AG04449 (cell line): ENCODE measurements around the gene LARGE2.

ENCODE experiments used
- CTCF ChIA-PET: fragments of 350-600 bp; formaldehyde crosslinking; extraction: SDS; loops from one replicate; lab custom pipeline; 2021; ENCODE audit warnings: antibody characterized with exemption; lab: Yijun Ruan, JAX
- POLR2A ChIA-PET: fragments of 400-600, 350-600 bp; formaldehyde crosslinking; extraction: SDS; loops from one replicate; lab custom pipeline; 2020; ENCODE audit warnings: antibody characterized with exemption, inconsistent platforms; lab: Yijun Ruan, JAX
- DNase-seq: peaks from one replicate; pipeline ENCODE4 v3.0.0-alpha.2; 2010; ENCODE audit warnings: low read depth, low spot score
- H3K4me3 ChIP-seq: 2 replicates; pipeline ENCODE4 v1.5.1; 2011; ENCODE audit warnings: low read depth, mild to moderate bottlenecking, control low read depth, low read length
- TF ChIP-seq, protein P1 (sequence below): IDR thresholded peaks from one replicate; pipeline ENCODE4 v1.5.1; 2011; ENCODE audit warnings: mild to moderate bottlenecking, moderate library complexity, low read length, control low read depth, inconsistent platforms; ENCODE audit not compliant: insufficient read depth; ENCODE audit errors: missing control alignments

LARGE2 gene

DNA sequence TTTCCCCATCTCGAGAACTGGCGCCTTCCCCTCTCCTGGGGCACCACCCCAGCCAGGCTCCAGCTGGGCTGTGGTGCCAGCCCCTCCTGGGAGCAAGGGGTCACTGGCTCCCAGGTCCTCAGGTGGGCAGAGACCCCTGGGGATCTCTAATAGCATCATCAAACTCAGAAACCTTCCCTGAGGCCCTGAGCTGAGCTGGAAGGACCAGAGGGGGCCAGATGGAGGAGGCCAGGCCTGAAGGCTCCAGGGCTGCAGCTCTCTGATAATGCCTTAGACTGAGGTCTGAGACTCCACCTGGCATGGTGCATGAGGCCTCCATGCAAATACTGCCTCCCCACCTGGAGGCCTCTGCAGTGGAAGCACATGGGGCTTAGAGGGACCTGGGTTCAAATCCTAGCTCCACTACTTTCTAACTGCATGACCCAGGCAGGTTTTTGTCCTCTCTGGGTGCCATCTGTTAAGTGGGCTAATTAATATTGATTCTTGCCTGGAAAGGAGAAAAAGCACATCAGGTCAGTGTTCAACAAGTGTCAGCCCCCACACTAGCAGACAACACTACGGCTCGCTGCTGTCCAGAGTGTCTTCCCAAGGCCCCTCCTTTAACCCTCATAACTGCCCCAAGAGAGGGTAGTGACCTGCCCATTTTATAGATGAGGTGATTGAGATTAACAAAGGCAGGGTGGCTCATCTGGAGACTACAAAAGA is 35.5 kb upstream of the LARGE2 start:
- H3K4me3 ChIP-seq, result no peak overlapping the region
- ChIA-PET POLR2A (interaction anchor here (1.0 kb wide), 1 partner anchor 27 kb away, joined by 3 read pairs; no protein-coding TSS in a partner anchor), CTCF (interaction anchor here (5.7 kb wide), 1 partner anchor 14 kb away, joined by 27 read pairs; no protein-coding TSS in a partner anchor)
- DNase-seq, result no peak
- TF ChIP-seq, protein P1, sequence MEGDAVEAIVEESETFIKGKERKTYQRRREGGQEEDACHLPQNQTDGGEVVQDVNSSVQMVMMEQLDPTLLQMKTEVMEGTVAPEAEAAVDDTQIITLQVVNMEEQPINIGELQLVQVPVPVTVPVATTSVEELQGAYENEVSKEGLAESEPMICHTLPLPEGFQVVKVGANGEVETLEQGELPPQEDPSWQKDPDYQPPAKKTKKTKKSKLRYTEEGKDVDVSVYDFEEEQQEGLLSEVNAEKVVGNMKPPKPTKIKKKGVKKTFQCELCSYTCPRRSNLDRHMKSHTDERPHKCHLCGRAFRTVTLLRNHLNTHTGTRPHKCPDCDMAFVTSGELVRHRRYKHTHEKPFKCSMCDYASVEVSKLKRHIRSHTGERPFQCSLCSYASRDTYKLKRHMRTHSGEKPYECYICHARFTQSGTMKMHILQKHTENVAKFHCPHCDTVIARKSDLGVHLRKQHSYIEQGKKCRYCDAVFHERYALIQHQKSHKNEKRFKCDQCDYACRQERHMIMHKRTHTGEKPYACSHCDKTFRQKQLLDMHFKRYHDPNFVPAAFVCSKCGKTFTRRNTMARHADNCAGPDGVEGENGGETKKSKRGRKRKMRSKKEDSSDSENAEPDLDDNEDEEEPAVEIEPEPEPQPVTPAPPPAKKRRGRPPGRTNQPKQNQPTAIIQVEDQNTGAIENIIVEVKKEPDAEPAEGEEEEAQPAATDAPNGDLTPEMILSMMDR, result no peak

DNA sequence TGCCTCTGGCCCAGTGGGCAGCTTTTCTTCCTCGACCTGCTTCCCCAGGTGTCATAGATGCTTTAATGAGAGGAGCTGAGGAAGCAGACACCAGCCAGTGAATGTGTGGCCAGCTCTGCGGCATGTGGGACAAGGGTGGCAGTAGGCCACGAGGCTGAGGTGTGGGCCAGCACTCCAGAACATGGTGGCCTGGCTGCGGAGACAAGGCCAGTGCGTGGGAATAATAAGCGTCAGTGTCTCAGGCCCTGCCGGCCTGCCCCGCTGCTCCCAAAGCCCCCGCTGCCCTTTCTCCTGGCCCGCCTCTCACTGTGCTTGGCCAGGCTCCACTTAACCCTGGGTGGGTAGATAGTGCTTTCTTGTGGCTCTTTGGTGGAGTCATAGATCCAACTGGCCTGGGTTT is 34.9 kb upstream of the LARGE2 start:
- ChIA-PET CTCF (interaction anchor here (5.7 kb wide), 1 partner anchor 15 kb away, joined by 27 read pairs; no protein-coding TSS in a partner anchor), POLR2A (no interaction called here)
- TF ChIP-seq, protein P1, result no peak

DNA sequence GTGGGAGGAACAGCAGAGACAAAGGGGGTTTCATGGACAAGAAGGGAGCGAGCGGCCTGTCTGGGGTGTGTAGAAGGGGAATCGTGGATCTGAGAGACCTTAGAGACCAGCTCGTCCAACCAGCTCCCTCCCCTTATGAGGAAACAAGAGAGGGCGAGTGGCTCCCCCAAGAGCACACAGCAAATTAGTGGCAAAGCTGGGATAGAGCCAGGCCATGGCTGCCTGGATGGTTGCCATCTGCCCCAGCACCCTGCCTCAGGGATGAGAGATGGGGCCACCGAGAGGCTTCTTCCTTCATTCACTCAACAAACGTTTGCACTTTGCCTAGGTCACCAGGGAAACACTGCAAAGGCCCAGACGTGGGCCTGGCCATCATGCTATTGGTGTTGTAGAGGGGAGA is 32.9 kb upstream of the LARGE2 start:
- H3K4me3 ChIP-seq, result no peak overlapping the region
- POLR2A ChIA-PET, result no interaction called here
- TF ChIP-seq, protein P1, result no peak
- DNase-seq, result no peak
- CTCF ChIA-PET, result interaction anchor here (0.7 to 5.7 kb wide), 3 partner anchors 16 to 350 kb away, joined by 3 to 27 read pairs (median 4); no protein-coding TSS in a partner anchor

More for the DNA sequence above, 34.9 kb upstream of the LARGE2 start:
- no peak for DNase-seq
- no peak overlapping the region for H3K4me3 ChIP-seq

DNA sequence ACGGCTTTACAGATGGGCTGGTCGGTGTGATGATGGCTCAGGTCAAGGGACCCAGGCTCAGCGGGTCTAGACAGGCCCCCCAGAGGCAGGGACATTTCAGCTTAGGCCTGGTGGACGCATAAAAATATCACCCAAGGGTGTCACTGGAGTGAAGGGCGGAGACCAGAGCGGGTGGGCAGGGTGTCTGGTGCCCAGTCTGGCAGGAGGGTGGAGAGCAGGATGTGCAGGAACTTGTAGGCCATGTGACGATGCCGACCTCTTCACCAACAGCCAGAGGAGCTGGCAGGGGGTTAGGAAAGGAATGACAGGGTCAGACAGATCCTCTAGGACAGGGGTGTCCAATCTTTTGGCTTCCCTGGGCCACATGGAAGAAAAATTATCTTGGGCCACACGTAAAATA is 32.5 kb upstream of the LARGE2 start:
- CTCF ChIA-PET, result interaction anchor here (1.8 to 5.7 kb wide), 3 partner anchors 11 to 349 kb away, joined by 4 to 27 read pairs (median 5); no protein-coding TSS in a partner anchor
- no peak overlapping the region for H3K4me3 ChIP-seq
- POLR2A ChIA-PET, result no interaction called here
- TF ChIP-seq, protein P1, result no peak
- no peak for DNase-seq

DNA sequence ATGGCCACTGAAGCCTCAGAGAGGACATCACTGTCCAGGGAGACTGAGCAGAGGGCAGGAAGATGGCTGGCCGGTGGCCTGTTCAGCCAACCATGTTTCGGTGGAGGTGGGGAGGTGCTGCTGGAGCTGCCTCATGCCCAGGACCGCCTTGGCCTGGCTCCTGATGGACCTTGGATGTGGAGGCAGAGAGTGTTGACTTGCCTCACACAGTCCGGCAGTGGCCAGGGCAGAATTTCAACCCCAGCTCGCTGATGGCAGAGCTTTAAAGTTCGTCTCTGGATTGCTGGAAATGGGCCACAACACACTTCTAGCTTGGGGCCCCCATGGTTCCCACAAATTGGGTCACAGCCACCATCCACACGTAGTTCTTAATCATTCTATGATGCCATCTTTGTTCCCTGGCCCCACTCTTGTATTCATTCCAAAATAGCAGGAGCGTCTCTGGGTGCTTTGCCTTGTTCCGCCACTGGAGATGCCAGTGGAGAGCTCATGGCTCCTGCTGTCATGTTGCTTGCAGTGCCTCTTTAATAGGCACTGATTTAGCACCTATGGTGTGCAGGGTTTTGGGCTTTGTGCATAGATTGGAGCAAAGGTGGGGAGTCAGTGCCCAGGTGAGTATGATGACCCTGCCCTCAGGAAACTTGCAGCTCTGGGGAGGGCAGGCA is 31.4 kb upstream of the LARGE2 start:
- H3K4me3 ChIP-seq, result no peak overlapping the region
- TF ChIP-seq, protein P1, result no peak
- POLR2A ChIA-PET, result no interaction called here
- DNase-seq, result no peak
- CTCF ChIA-PET, result interaction anchor here (1.9 to 5.7 kb wide), 2 partner anchors 10 to 18 kb away, joined by 5 to 27 read pairs; no protein-coding TSS in a partner anchor

DNA sequence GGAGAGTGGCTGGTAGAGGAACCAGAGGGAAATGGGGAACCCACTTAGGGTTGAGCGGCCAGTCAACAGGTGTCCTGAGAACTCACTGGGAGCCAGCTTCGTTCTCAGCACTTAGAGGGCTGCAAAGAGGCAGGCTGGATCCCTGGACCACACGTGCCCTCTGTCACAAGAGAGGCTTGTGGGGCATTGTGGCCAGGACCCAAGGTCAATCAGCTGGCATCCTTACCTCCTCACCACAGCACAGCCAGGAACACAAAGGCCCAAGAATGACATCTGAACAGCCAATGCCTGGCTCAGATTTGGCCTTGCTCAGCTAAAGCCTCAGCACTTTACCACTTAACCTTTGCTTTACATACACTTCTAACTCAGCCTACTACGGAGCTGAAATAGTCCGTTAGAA is 29.6 kb upstream of the LARGE2 start:
- TF ChIP-seq, protein P1, result no peak

More for the DNA sequence above, 29.6 kb upstream of the LARGE2 start:
- DNase-seq, result no peak
- ChIA-PET CTCF (interaction anchor here (0.9 kb wide), 1 partner anchor 50 kb away, joined by 3 read pairs; no protein-coding TSS in a partner anchor), POLR2A (no interaction called here)
- no peak overlapping the region for H3K4me3 ChIP-seq
